Measurements from ENCODE around the gene KAZALD1. TPM values are rescaled to one million over a fixed set of nuclear protein-coding genes. Genes with fewer than 3 reads are reported as not detected.
A peak's percentile ranks its signal among the peaks of the same experiment; 100 is the strongest.

KAZALD1 gene
- polyA plus RNA-seq, 2 of the 4 experiments (the other 2 are of a cell fraction) = 4.3 to 4.5 TPM

DNA sequence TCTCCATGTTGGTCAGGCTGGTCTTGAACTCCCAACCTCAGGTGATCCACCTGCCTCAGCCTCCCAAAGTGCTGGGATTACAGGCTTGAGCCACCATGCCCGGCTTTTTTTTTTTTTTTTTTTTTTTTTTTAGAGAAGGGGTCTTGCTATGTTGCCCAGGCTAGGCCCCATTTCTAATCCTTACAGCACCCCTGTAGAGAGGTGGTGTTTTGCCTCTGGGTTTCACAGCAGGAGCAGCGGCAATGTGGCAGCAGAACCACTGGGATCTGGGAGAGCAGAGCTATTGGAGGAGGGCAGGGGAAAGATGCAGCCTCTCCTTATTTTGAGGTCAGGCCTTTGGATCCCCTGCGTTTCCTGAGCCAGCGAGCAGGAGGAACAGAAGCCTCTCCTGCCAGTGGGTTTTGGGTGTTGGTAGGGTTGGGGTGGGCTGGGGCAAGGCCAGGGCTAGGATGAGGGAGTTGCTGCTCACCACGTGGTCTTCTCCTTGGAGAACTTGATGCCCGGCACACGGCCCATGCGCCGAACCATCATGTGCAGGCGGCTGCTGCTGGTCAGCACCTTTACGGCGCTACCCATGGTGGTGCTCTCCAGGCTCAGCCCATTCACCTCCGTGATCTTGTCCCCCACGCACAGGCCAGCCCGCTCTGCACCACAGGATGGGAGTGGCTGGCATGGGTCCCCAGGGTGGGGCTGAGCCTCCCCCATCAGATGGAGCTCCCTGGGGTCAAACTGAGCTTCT lies 38.7 kb upstream of the KAZALD1 start:
- no peak overlapping the region for H3K4me2 ChIP-seq
- WGBS (ENCODE audit: missing lambda C conversion rate) = 91% methylated on average over 10 of the region's 15 CpGs
- no peak overlapping the region for H3K4me3 ChIP-seq
- H3K9me3 ChIP-seq = no peaks in the 10 kb centered on the region
- CTCF ChIA-PET = interaction anchor here (1.0 to 59.3 kb wide), 4 partner anchors 6 to 54 kb away, joined by 4 to 2364 read pairs (median 259); partner anchors contain the start of genes KAZALD1 and LZTS2
- DNase-seq (ENCODE audit: low read depth in 1 of 2, low spot score in 1 of 2) (no peak), ATAC-seq (no peak), FAIRE-seq (no peak)
- H3K4me1 ChIP-seq = peaks cover 4% of the 10 kb centered on the region; the same call in 1 of the 3 replicates
- TF ChIP-seq POLR2AphosphoS2 (conservative IDR thresholded peaks at IDR 0.05; ENCODE audit: low read length) = no peak
- TF ChIP-seq, protein P1, sequence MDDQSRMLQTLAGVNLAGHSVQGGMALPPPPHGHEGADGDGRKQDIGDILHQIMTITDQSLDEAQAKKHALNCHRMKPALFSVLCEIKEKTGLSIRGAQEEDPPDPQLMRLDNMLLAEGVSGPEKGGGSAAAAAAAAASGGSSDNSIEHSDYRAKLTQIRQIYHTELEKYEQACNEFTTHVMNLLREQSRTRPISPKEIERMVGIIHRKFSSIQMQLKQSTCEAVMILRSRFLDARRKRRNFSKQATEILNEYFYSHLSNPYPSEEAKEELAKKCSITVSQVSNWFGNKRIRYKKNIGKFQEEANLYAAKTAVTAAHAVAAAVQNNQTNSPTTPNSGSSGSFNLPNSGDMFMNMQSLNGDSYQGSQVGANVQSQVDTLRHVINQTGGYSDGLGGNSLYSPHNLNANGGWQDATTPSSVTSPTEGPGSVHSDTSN (IDR thresholded peaks at IDR 0.05) = no peak
- no peak for TF ChIP-seq RFX5 (IDR thresholded peaks at IDR 0.05)
- no peak for TF ChIP-seq MYC (IDR thresholded peaks at IDR 0.05; ENCODE audit: borderline replicate concordance, low read length)
- TF ChIP-seq HOXA7 (CRISPR knock-in tag; IDR thresholded peaks at IDR 0.05) = no peak
- TF ChIP-seq, protein P2, sequence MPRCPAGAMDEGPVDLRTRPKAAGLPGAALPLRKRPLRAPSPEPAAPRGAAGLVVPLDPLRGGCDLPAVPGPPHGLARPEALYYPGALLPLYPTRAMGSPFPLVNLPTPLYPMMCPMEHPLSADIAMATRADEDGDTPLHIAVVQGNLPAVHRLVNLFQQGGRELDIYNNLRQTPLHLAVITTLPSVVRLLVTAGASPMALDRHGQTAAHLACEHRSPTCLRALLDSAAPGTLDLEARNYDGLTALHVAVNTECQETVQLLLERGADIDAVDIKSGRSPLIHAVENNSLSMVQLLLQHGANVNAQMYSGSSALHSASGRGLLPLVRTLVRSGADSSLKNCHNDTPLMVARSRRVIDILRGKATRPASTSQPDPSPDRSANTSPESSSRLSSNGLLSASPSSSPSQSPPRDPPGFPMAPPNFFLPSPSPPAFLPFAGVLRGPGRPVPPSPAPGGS (IDR thresholded peaks at IDR 0.05) = no peak
- TF ChIP-seq, protein P3, sequence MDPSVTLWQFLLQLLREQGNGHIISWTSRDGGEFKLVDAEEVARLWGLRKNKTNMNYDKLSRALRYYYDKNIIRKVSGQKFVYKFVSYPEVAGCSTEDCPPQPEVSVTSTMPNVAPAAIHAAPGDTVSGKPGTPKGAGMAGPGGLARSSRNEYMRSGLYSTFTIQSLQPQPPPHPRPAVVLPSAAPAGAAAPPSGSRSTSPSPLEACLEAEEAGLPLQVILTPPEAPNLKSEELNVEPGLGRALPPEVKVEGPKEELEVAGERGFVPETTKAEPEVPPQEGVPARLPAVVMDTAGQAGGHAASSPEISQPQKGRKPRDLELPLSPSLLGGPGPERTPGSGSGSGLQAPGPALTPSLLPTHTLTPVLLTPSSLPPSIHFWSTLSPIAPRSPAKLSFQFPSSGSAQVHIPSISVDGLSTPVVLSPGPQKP (IDR thresholded peaks at IDR 0.05; ENCODE audit: low read depth, low read length) = no peak
- TF ChIP-seq BHLHE40 (IDR thresholded peaks at IDR 0.05; ENCODE audit: low read depth, low read length) = no peak
- TF ChIP-seq CEBPB (IDR thresholded peaks at IDR 0.05) = no peak
- no peak for TF ChIP-seq EP300 (IDR thresholded peaks at IDR 0.05)
- no peak for TF ChIP-seq RARB (CRISPR knock-in tag; IDR thresholded peaks at IDR 0.05)
- TF ChIP-seq MAZ (IDR thresholded peaks at IDR 0.05; ENCODE audit: borderline replicate concordance, low read depth, low read length) = no peak
- no peak for TF ChIP-seq ZFP36 (IDR thresholded peaks at IDR 0.05; ENCODE audit: borderline replicate concordance, partially characterized antibody)
- no peak for TF ChIP-seq ZSCAN20 (CRISPR knock-in tag; IDR thresholded peaks at IDR 0.05)
- no peak for TF ChIP-seq RAD21 (conservative IDR thresholded peaks at IDR 0.05 in 1 of 2, IDR thresholded peaks at IDR 0.05 in 1 of 2)
- POLR2A ChIA-PET = no interaction called here
- H3K27ac ChIP-seq = no peak overlapping the region

DNA sequence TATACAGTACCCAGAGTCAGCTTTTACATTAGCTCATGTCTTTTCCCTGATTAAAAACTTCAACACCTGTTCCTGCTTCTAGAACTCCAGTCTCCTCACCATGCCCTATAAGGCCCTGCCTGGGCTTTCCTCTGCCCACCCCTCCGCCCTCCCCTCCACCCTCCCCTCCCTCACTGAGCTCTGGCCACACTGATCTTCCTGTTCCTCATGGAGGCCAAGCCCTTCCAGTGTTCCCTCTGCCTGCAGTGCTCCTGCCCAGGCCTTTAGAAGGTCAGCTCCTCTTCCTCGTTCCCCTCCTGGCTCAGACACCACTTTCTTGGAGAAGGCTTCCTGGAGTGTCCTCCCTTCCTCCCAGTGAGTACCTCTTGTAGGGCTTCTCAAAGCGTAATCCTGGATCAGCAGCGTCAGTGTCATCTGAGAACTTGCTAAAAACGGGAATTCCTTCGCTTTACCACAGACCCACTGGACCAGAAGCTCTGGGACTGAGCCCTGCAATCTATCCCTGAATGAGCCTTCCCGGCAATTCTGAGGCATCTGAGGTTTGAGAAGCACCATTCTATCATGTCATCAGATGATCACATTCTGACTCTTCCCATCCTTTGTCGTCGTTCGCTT lies 34.6 kb upstream of the KAZALD1 start:
- Histone ChIP-seq H3K4me1 (peaks cover 19% of the 10 kb centered on the region), H3K27ac (no peak overlapping the region), H3K4me2 (no peak overlapping the region), H3K4me3 (no peak overlapping the region), H3K9me3 (no peaks in the 10 kb centered on the region)
- ChIA-PET POLR2A (no interaction called here), CTCF (interaction anchor here (1.6 to 59.3 kb wide), 6 partner anchors 10 to 50 kb away, joined by 5 to 2364 read pairs (median 109); partner anchors contain the start of genes KAZALD1 and LZTS2)
- 82% methylated on average over 9 of the region's 10 CpGs for WGBS (ENCODE audit: missing lambda C conversion rate)
- ATAC-seq (no peak), FAIRE-seq (peak; percentile 13), DNase-seq (ENCODE audit: low read depth in 1 of 2, low spot score in 1 of 2) (no peak)
- TF ChIP-seq, protein P4, sequence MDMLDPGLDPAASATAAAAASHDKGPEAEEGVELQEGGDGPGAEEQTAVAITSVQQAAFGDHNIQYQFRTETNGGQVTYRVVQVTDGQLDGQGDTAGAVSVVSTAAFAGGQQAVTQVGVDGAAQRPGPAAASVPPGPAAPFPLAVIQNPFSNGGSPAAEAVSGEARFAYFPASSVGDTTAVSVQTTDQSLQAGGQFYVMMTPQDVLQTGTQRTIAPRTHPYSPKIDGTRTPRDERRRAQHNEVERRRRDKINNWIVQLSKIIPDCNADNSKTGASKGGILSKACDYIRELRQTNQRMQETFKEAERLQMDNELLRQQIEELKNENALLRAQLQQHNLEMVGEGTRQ (IDR thresholded peaks at IDR 0.05) = no peak
